GM21723 (cell line): ENCODE measurements around the gene TEAD3.
"Not testable (repeated sequence)": the region's sequence is repeated elsewhere in the genome, so short reads cannot be mapped to it uniquely, and the experiment has no call there.

Experiments used
- ATAC-seq: cut with Tn5 transposase; IDR thresholded peaks from one replicate; pipeline ENCODE4 v1.9.1; 2021; ENCODE audit warnings: mild to moderate bottlenecking, moderate library complexity; ENCODE audit not compliant: unreplicated experiment

TEAD3 gene

DNA sequence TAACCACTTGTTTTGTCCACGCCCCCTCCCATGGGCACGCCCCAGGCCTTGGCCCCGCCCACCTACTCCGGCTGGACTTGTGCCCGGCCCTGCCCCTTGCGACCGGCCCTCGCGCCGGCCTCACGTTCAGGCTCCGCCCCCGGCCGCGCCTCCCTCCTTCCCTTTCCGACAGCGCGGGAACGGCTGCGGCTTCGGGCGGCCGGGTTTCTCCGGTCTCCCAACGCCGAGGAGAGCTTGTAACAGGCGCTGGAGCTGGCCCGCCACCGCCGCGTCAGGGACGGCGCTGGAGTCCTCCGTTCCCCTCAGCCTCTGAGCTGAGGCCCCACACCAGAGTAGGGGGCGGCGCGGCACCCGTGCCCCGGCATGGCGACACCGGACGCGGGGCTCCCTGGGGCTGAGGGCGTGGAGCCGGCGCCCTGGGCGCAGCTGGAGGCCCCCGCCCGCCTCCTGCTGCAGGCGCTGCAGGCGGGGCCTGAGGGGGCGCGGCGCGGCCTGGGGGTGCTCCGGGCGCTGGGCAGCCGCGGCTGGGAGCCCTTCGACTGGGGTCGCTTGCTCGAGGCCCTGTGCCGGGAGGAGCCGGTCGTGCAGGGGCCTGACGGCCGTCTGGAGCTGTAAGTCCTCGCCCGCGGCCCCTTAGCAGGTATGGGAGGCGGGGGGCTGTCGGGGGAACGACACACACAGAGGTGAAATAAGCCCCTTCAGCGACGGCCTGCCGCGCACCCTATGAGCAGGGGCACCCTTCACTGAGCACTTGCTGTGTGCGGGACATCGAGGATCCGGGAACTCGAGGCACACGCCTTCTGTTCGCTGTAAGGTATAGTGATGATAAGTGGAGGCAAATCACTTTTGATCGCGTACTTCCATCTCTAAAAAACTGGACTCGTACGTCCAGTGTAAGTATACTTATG lies 44.4 kb downstream of the TEAD3 start, which contains the start of gene FANCE:
FANCE (plus strand) TSS at position 156 of the 908 bp plus-strand sequence; CDS start at position 364, 208 bp downstream.
- ATAC-seq, result peak; percentile 89

DNA sequence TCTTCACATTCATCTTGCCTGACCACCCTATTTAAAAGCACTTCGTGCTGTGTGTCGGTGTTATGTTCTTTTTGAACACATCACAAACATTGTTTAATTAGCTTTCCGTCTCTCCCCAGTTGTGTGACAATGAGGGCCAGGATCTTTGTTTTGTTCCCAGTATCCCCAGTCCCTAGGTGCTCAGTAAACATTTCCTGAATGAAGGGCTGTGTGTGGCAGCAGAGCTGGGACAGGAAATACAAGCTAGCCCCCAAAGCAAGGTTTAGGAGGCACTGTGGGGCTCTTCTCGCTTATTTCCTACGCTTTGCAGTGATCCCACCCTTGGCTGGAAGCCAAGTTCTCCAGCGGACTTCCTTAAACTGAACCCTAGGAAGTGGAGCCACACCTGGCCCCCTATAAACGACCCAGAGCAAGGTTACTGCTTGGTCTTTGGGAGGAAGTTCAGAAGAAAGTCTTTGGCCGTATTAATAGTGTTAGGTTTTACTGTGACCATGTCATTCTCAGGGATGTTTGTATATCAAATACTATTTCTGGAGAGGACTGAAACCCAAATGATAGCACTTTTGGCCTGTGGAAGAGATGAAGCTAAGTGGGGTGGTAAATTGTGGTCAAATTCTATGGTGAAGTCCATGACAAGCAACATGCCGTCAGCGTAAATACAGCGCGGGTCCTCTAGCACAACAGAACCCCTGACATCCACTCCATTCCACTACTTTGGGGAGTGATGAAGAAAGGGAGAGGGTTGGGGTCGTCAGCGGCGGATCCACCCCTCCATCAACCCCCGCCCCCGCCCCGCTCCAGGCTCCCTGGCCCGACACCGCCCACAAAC lies 45.3 kb downstream of the TEAD3 start:
- ATAC-seq, result no peak

- peak; percentile 36 for ATAC-seq
Measured at GRCh38 chr6:35449287-35449881, 47.5 kb downstream of the TEAD3 start.

DNA sequence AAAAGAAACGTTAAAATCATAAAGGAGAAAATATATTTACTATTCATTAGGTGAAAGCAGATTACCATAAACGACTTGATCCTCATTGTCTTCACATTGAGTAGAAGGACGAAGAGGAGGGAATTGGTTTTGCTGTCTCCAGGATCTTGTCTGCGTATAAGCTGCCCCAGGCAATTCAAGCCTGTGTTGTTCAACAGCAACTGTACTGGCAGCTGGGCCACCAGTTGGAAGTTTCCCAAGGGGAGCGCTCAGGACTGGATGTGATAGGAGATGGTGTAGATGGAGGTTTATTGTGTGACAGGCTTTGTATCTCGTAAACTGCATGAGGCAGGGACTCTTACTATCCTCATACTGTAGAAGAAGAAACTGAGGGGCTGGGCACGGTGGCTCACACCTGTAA lies 48.7 kb downstream of the TEAD3 start:
- ATAC-seq, result no peak

DNA sequence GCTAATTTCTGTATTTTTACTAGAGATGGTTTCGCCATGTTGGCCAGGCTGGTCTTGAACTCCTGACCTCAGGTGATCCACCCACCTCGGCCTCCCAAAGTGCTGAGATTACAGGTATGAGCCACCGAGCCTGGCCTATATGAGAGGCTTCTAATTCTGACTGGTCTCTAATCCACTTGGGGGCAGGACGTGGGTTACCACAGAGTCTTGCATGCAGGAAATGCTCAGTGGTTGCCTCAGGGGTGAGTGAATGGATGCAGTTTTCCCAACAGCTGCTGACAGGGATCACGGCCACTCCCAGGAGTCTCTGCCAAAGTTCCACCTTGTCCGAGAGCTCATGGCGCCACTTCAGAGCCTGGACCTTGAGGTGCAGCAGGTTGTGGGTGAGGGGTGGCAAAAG lies 51.2 kb downstream of the TEAD3 start:
- no peak for ATAC-seq

GRCh38 chr6:35443341-35444030 lies 53.4 kb downstream of the TEAD3 start:
- no peak for ATAC-seq

DNA sequence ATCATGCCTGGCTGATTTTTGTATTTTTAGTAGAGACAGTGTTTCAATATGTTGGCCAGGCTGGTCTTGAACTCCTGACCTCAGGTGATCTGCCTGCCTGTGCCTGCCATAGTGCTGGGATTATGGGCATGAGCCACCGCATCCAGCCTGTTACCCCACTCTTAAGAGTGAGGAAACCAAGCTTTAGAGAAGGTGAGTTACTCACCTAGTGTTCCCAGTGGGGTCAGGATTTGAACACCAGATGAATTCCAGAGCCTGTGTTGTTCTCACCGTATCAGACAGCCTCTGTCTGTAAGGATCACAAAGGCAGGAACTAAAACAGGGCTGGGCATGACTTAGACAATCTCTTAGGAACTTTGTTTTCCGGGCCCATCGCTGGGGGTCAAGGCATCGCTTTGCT lies 54.2 kb downstream of the TEAD3 start:
- ATAC-seq, result no peak

- ATAC-seq, result no peak
Measured at GRCh38 chr6:35441642-35442041, 55.2 kb downstream of the TEAD3 start.

DNA sequence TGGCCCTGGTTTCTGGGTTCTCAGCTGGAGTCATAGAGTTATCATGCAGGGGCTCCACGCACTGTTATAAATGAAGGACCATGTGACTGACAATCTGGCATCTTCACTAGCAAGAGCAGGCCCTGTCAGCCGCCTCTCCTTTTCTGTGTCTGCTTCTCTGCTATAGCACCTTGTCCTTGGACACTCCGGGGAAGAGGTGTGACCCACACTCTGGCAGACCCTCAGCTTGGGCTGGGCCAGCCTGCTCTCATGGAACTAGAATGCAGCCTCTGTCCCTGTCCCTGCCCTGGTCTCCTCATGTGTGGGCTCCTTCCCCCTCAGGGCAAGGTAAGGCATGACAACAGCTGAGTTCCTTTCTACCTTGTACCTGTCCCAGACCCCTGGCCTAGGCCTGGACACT lies 55.7 kb downstream of the TEAD3 start:
- ATAC-seq, result no peak

GRCh38 chr6:35439308-35439707 lies 57.6 kb downstream of the TEAD3 start:
- no peak for ATAC-seq

DNA sequence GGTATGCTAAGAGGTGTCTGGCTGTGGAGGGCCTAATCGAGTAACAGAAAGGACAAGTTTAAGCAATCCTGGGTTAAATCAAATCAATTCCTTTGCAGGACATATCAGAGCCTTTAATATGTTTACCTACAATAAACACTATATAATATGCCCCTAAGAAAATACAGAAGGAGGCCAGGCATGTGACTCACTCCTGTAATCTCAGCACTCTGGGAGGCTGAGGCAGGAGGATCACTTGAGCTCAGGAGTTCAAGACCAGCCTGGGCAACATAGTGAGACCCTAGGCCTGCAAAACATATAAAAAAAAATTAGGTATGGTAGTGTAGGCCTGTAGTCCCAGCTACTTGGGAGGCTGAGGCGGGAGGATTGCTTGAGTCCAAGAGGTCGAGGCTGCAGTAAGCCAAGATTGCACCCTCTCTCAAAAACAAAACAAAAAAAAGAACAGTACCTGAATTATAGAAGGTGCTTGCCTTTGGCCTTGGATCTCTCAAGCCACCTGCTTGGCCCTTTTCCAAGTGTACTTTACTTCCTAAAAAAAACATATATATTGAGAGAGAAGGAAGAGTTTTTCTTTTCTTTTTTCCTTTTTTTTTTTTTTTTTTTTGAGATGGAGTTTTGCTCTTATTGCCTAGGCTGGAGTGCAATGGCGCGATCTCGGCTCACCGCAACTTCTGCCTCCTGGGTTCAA lies 58.4 kb downstream of the TEAD3 start:
- ATAC-seq, result not testable (repeated sequence)

GRCh38 chr6:35436071-35436857 lies 60.6 kb downstream of the TEAD3 start:
- ATAC-seq, result no peak

DNA sequence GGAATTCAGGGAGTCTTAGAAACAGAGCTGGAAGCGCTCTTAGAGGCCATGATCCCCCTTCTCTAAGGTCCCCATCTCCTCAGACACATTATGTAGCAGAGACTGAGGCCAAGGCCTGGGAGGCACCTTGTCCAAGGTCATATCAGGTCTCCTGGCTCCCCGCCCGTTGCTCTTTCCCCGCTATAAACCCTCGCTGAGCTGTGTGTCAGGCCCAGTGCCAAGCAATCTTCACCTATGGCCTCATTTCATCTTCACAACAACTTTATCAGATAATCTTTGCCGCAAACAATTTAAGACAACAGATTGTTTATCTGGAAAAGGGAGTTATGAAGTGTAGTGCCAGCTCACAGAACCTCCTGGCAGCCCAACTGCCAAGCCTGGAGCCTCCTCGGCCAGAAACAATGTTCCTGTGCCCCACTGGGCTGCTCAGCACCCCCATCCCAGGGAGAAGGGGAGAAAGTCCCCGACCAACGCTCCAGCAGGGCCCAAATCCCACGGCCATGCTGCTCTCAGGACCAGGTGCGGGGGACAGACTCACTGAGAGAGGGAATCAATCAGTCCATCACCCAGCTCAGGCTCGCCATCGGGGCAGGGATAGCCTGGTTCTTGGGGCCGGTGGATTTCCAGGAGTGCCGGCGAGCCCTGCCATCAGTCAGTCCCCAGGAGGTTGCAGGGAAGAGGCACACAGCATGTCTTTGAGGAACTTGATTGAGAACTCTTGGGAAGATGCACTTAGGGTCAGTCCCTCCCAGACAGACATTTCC lies 61.6 kb downstream of the TEAD3 start:
- no peak for ATAC-seq

GRCh38 chr6:35432702-35433101 lies 64.2 kb downstream of the TEAD3 start:
- ATAC-seq, result not testable (repeated sequence)

GRCh38 chr6:35432291-35432690 lies 64.6 kb downstream of the TEAD3 start:
- no peak for ATAC-seq

DNA sequence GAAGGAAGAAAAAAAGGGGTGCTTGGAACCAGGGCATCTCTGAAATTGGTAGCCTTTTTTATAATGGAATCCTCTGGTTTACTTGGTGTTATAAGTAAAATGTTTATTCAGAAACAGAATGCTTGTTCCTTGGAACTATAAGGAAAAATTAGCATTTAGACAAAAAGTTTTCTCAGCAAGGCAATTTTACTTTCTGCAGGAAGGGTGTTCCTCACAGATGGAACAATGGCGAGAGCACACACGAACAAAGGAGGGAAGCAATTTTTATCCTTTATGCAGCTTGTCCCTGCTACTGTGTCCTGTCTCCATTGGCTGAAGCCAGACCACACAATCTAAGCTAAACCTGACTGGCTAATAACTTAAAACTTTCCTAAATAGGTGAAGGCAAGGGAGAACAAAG lies 67.4 kb downstream of the TEAD3 start:
- ATAC-seq, result no peak

DNA sequence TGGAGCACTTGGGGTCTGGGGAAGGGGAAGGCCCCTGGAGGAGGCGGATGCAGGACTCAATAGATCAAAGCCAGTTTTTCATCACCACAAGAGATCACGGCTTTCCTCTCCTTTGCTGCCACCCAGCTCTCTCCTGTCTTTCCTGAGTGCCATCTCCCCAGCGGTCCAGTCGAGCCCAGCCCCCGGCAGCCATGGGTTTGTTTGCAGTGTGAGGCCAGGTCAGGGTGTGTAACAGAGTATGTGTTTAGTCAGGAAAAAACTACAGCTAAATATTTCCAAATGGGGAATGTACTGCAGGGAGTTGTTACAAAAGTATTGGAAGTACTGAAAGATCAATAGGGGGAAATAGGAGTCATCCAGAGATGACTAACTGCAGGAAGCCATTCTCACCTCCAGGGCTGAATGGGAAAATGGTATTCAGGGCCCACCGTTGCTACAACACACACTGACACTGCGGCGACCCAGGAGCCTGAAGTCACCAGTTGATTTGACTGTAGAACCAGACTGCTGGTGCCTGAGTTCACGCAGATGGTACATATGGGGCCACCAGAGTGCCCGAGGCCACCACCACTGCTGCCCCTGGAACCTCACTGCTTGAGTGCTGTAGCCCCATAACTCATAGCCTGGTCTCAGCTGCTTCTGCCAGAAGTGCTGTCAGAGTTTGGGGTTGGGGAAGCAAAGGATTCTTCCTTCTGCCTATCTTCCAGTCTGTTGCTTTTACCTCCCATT lies 68.3 kb downstream of the TEAD3 start:
- ATAC-seq, result no peak

DNA sequence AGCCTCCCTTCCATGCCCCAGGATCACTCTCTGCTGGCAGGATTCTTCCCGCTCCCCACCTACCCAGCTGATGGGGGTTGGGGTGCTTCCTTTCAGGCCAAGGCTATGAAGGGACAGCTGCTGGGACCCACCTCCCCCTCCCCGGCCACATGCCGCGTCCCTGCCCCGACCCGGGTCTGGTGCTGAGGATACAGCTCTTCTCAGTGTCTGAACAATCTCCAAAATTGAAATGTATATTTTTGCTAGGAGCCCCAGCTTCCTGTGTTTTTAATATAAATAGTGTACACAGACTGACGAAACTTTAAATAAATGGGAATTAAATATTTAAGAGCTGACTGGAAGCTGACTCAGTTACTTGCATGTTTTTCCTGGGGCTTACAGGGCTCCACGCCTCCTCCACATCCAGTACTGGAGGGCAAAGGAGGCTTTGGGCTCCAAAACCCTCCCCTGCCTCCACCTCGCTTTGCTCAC lies 69.0 kb downstream of the TEAD3 start:
- no peak for ATAC-seq
